H4 (cell line): ENCODE measurements around the gene CABLES1. TPM values are rescaled to one million over a fixed set of nuclear protein-coding genes. Genes with fewer than 3 reads are reported as not detected.
"Not testable (repeated sequence)": the region's sequence is repeated elsewhere in the genome, so short reads cannot be mapped to it uniquely, and the experiment has no call there.

Experiments
- DNase-seq: peaks from one replicate; pipeline ENCODE4 v3.0.0-alpha.2; 2015; ENCODE audit warnings: low spot score
- total RNA-seq: library from RNA; depleted of rRNA; stranded (reverse); fragments of >200 nt; shearing (Covaris generic); gene quantifications from 2 replicates; pipeline ENCODE4 v1.2.3, GENCODE V29; 2014; rRNA removed

The CABLES1 gene
- total RNA-seq: 9.6 and 11.7 TPM in 2 replicates

DNA sequence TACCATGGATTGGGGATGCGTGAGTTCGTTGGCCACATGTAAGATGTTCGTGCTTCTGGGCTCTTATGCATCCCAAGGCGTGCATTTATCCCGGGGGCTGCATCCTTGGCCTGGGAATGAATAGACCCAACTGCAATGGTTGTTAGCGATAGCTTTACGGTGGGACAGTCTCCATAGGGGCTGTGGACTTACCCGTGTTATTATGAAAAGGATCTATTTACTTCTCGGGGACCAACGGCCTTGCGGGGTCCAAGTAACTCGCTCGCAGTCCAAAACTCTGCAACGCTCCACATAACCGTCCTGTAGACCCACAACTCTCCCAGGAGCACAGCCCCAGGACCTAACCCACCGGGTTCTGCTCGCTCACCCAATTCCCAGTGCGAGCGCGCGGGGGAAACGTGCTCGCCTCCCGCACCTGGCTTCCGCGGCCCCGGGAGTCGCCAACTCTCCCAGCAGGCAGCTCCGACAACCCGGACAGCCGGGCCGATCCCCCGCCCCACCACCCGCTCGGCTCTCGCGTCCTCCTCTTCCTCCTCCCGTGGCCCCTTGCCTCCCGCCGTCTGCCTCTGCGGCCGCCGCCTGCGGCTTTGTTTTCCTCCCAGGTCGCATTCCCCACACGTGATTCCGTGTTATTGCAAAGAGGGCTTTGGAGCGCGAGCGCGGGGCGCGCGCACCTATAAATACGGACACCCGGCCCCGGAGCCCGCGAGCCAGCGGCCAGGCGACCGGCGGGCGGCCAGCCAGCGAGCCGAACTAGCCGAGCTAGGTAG lies at the start of gene CABLES1:
Gene CABLES1, plus strand, starts transcription at position 706 of the 770 bp plus-strand sequence. CDS start 278 bp downstream, outside the sequence.
- peak; percentile 44 for DNase-seq

DNA sequence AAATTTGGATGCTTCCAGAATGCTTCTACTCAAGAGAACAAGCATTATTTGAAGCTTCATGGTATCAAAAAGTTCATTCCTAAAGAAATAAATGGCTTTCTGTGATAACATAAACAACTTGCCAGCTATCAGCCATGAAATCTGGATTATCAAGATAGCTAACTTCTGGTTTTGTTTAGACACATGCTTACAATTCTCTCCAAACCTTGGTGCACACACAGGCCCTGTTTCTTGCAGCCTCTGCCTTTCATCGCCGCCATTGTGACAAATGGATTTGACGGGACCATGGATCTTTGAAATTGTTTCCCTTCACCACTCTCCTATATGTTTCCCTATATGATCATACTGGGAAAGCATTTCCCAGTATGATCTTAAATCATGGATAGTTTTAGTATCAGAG lies 47.9 kb upstream of the CABLES1 start:
- no peak for DNase-seq

DNA sequence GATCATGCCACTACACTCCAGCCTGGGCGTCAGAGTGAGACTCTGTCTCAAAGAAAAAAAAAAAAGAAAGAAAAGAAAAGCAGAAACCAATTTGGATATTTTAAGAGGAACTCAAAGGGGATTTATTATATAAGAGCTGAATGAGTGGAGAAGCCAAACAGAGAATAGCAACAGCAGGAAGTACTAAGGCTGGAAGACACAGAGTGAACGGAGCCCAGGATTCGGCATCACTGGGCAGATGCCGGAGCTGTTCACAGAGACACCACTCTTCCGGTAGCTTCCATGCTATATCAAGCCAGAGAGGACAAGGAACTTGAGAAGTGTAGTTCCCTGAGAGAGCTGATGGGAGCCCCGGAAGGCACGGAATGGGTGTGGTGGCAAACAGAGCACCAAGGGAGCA lies 47.0 kb upstream of the CABLES1 start:
- no peak for DNase-seq

DNA sequence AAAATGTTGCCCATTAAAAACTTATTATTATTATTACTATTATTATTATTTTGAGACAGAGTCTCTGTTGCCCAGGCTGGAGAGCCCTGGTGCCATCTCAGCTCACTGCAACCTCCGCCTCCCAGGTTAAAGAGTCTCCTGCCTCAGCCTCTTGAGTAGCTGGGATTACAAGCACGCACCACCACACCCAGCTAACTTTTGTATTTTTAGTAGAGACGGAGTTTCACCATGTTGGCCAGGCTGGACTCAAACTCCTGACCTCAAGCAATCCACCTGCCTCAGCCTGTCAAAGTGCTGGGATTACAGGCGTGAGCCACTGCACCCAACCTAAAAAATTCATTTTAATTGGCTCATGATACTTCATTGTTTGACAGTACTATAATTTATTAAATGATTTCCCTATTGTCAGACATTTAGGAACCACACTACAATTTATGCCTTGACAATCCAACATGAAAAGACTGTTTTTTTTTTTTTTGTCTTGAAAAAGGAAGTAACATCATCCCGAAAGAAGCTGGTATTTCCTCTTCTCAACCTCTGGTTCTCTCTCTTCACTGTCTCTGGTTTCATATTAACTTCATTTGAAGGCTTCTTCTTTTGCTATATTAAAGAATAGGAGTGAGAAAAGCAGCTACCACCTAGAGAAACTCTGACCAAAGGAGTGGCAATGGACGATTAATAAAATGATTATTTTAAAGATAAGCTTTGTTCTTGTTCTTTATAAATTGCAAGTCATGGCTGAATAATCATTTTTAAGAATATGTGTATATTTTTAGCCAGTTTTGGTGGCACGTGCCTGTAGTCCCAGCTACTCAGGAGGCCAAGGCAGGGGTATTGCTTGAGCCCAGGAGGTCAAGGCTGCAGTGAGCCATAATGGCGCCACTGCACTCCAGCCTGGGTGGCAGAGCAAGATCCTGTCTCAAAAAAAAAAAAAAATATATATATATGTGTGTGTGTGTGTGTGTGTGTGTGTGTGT lies 44.0 kb upstream of the CABLES1 start:
- not testable (repeated sequence) for DNase-seq

- no peak for DNase-seq
Observed at GRCh38 chr18:23092121-23092520, 43.2 kb upstream of the CABLES1 start.

GRCh38 chr18:23093130-23093529 lies 42.2 kb upstream of the CABLES1 start:
- DNase-seq: not testable (repeated sequence)

DNA sequence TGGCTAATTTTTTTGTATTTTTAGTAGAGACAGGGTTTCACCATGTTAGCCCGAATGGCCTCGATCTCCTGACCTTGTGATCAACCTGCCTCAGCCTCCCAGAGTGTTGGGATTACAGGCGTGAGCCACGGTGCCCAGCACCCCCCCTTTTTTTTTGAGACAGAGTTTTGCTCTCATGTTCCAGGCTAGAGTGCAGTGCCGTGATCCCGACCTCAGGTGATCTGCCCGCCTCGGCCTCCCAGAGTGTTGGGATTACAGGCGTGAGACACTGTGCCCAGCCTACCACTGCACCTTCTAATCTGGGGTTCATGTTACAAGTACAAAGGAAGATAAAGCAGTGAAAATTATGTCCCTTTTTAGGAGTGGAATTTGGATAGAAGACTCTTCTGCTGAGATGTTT lies 41.5 kb upstream of the CABLES1 start:
- DNase-seq: no peak

DNA sequence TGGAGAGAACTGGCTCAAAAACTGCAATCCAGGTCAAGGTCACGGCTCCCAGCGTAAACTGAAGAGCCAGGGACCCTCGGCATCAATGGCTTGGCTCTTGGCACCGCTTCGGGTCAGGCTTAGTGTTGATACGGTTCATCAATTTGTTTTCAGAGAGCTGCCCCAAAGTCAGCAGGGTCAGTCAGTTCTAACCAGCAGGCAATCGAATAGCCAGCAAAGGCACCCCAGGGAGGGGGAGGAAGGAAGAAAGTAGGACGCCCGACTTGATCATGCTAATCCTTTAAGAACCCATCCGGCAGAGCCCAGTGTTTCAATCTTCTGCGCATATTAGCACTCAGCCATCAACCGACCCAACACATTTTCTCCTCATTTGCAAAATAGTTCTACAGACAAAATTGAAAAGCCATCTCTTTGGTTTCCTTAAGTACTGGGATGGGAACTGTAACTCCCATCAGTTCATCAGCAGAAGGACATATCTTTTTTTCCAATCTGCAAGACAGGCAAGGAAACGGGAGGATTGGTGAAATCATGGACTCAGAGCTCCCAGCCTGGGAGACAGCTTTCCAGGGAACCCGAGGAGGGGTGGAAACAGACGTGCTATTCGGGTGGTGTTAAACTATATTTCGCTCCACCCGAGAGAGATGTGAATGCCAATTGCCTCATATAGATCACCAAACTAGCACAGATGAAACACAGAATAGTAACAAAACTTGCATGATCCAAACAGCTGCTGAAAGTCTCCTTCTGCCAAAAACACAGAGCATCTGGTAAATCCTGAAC lies 40.7 kb upstream of the CABLES1 start:
- no peak for DNase-seq

DNA sequence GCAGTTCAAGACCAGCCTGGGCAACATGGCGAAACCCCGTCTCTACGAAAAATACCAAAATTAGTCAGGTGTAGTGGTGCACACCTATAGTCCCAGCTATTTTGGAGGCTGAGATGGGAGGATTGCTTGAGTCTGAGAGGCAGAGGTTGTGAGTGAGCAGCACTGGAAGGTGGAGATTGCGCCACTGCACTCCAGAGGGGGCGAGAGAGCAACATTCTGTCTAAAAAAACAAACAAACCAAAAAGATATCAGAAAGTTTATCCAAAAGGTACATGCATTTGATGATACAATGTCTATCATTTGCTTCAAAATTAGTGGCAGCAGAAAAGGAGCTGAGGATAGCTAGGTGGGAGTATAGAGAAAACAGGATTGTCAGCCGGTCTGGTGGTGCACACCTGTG lies 39.8 kb upstream of the CABLES1 start:
- no peak for DNase-seq

DNA sequence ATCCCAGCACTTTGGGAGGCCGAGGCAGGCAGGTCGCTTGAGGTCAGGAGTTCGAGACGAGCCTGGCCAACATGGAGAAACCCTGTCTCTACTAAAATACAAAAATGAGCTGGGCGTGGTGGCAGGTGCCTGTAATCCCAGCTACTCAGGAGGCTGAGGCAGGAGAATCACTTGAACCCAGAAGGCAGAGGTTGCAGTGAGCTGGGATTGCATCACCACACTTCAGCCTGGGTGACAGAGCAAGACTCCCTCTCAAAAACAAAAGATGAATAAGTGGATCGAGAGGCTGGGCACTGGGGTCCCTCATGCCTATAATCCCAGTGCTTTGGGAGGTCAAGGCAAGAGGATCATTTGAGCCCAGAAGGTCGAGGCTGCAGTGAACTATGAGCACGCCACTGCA lies 38.3 kb upstream of the CABLES1 start:
- DNase-seq: not testable (repeated sequence)

GRCh38 chr18:23099621-23100020 lies 35.7 kb upstream of the CABLES1 start:
- no peak for DNase-seq

DNA sequence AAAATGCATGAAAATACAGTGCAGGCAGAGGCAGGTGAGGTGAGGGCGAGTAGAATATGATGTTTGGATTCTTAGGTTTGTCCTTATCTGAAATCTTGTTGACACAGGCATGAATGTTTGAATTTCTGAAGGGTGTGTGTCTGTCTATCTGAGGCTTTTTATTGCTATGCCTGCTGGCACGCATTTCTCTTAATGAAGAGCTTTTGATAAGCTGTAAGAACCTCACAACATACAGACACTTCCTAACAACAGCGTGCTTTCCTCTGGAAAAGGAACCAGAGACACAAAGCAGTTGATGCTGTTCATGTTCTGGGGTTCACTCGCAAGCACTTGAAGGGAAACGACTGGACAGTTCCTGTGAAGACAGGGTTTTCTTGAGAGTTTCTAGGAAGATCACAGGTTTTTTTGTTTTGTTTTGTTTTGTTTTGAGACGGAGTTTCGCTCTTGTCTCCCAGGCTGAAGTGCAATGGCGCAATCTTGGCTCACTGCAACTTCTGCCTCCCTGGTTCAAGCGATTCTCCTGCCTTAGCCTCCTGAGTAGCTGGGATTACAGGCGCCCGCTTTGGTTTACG lies 33.3 kb upstream of the CABLES1 start:
- no peak for DNase-seq

DNA sequence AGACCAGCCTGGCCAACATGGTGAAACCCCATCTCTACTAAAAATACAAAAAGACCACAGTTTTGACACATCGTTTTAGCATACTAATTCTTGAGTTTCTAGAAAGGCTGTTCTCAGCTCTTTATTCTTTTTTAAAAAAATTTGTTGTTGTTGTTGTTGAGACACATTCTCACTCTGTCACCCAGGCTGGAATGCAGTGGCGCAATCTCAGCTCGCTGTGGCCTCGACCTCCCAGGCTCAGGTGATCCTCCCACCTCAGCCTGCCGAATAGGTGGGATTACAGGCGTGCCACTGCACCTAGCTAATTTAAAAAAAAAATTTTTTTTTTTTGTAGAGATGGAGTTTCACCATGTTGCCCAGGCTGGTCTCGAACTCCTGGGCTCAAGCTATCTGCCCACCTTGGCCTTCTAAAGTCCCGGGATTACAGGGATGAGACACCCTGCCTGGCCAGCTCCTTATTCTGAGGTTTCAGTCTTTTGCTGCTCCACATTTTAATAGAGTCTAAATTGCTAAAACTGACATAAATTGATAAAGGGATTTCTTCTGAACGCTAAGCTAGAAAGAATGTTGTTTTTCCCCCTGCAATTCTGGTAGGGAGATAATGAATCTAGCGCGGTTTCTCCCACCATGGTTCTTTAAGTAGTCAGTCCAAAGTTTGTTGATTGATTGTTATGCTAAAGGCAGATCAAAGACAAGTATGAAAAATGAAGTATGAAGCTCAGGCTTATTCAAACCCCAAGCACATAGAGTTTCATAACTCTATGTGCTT lies 32.6 kb upstream of the CABLES1 start:
- DNase-seq: no peak

DNA sequence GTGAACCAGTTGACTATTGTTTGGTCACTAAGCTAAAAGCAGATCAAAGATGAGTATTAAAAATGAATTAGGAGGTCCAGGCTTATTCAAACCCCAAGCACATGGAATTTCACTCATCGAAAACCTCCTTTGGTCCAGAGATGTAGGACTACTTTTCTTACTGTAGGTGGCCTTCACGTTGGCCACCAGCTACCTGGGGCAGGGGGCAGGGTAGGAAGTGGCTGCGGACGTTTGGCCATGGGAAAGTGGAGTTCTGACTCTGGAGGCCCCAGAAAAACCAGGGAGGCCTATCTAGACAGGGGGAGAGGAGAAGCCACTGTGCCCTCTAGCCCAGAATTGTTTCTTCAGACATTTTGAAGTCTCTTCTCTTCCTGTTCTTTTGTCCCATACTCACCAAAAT lies 31.8 kb upstream of the CABLES1 start:
- no peak for DNase-seq

- DNase-seq: no peak
Observed at GRCh38 chr18:23105030-23105429, 30.3 kb upstream of the CABLES1 start.

DNA sequence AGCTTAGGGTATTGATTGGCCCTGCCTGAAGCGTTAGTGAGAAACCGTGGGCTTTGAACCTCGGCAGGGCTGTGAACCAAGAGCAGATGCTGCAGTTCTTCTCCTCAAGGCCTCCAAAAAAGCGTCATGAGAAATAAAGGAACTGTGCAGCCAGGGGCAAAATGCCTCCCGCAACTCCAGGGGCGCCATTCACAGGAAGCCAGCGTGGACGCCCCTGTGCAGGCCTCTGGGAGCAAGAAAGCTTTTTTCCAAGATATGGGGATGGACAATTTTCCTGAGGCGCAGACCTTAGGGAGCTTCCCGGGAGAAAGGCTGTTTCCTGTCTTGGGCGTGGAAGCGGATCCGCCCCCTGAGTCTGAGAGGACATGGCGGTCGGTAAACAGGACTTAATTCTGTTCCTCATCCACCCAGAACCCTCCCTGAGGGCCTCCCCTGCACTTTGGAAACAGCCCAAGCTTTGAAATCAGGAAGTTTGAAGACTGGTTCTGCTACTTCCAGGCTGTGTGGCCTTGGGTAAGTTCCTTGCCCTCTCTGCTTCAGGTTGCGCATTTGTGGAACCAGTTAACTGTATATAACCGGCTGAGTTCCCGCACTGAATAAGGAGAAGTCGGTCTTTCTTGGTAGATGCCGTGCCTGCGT lies 29.6 kb upstream of the CABLES1 start:
- DNase-seq: no peak

DNA sequence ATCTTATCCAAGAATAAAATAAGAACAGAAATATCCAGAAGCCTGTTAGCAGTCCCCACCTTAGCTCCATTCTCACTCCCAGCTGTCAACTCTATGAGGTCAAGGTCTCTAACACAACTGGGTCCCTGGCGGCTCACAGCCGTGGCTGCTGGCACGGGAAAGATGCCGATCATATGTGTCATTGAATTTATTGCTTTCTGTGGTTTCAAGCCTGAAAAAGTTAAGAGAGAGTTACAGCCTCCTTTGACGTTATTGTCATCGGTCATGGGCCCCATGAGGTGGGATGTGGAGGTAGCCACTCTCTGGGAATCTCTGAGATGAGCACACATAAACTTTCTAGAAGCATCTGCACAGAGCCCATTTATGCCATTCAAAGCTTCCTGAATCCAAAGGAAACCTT lies 28.7 kb upstream of the CABLES1 start:
- peak; percentile 95 for DNase-seq

DNA sequence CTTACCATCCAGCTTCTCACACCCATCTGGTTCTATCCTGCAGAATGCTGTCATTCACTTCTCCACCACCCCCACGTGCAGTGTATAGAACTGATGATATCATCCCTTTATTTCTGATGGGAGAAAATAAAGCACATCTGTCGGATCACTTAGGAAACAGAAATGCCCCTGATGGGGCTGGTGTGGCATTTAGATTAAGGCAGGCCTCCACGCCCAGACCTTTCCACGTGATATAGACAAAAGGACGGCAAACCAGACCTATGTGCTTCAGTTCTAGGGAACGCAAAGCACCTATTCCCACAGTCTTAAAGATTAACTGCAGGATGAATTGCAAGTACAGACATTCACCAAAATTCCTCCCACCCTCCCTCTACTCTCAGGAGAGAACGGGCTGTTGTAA lies 27.6 kb upstream of the CABLES1 start:
- no peak for DNase-seq

GRCh38 chr18:23108496-23108895 lies 26.8 kb upstream of the CABLES1 start:
- no peak for DNase-seq

GRCh38 chr18:23109163-23109562 lies 26.1 kb upstream of the CABLES1 start:
- DNase-seq: not testable (repeated sequence)
